ENCODE data around the gene VAMP2.
A peak's percentile ranks its signal among the peaks of the same experiment; 100 is the strongest.

VAMP2 gene

DNA sequence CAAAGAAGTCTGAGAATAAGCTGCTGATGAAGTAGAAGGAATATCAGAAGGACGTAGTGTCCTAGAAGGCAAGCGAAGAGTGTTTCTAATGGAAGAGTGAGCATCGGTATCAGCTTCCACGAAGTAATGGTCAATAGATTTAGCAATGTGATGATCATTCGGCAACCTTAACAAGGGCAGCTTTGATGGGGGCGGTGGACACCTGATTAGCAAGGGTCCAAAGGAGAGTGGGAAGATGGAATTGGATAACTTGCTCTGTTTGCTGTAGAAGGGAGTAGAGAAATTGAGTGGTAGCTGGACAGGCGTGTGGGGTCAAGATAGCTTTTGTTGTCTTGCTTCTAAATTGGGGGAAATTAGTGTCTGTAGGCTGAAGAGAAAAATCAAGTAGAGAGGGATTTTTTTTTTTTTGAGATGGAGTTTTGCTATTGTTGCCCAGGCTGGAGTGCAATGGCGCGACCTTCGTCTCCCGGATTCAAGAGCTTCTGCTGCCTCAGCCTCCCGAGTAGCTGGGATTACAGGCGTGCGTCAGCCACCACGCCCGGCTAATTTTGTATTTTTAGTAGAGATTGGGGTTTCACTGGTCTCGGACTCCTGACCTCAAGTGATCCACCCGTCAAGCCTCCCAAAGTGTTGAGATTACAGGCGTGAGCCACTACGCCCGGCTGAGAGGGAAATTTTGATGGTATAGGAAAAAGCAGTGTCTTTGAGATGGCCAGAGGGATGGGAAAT lies 24.9 kb downstream of the VAMP2 start:
- H3K9me3 ChIP-seq (ENCODE audit: insufficient read depth, low read depth, low read length), result no peaks in the 10 kb centered on the region
- H3K36me3 ChIP-seq (ENCODE audit: insufficient read depth, low read depth, low read length), result peaks cover 24% of the 10 kb centered on the region; the same call in 1 of the 2 replicates
- H3K27me3 ChIP-seq (ENCODE audit: insufficient read depth, low read length), result peaks cover 20% of the 10 kb centered on the region
- peak overlapping the region; percentile 87 for H3K4me3 ChIP-seq (ENCODE audit: low read length)
- H3K4me1 ChIP-seq (ENCODE audit: insufficient read depth, low read length), result no peaks in the 10 kb centered on the region; the same call in 1 of the 2 replicates
- H3K27ac ChIP-seq (ENCODE audit: low read length), result no peak overlapping the region
- H3K9ac ChIP-seq (ENCODE audit: low read depth, low read length), result peak overlapping the region; percentile 73; the same call in 1 of the 2 replicates

DNA sequence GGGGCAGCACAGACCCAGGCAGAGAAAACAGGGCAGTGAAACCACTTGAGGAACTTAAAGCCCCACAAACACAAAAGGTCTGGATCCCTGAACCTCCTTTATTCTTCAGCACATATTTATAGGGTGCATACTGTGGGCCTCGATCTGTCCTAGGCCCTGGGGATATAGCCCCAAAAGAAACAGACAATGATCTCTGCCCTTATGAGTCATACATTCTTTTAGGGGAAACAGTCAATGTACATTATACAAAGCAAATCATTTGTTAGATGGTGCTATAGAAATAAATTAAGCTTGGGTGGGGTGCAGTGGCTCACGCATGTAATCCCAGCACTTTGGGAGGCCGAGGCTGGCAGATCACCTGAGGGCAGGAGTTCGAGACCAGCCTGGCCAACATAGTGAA lies 28.8 kb downstream of the VAMP2 start:
- Histone ChIP-seq H3K36me3 (ENCODE audit: insufficient read depth, low read depth, low read length) (no peaks in the 10 kb centered on the region), H3K27me3 (ENCODE audit: insufficient read depth, low read length) (peaks cover 35% of the 10 kb centered on the region), H3K4me3 (ENCODE audit: low read length) (no peak overlapping the region), H3K4me1 (ENCODE audit: insufficient read depth, low read length) (no peaks in the 10 kb centered on the region; the same call in 1 of the 2 replicates), H3K9me3 (ENCODE audit: insufficient read depth, low read depth, low read length) (no peaks in the 10 kb centered on the region), H3K9ac (ENCODE audit: low read depth, low read length) (peak overlapping the region; percentile 51; the same call in 1 of the 2 replicates), H3K27ac (ENCODE audit: low read length) (no peak overlapping the region)

DNA sequence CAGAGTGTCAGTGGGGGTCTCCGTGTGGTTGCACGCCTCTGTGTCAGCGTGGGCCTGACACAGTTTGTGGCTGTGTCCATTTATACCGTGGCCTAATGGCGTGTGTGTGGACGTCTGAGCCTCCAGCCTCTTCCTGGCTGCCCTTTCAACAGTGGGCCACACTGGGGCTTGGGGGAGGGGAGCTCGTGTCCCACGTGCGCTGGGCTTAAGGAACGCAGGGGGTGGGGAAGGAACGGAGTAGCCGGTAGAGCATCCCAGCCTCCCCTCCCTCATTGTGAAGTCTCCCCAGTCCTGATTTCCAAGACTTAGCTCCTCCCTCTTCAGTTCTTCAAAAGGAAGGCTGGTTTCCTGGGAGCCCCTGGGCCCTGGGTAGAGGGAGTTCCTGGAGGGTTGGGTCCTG lies 29.3 kb downstream of the VAMP2 start:
- Histone ChIP-seq H3K27me3 (ENCODE audit: insufficient read depth, low read length) (peaks cover 40% of the 10 kb centered on the region), H3K27ac (ENCODE audit: low read length) (no peak overlapping the region), H3K4me3 (ENCODE audit: low read length) (peak overlapping the region; percentile 47; the same call in 1 of the 2 replicates), H3K36me3 (ENCODE audit: insufficient read depth, low read depth, low read length) (no peaks in the 10 kb centered on the region), H3K4me1 (ENCODE audit: insufficient read depth, low read length) (no peaks in the 10 kb centered on the region; the same call in 1 of the 2 replicates), H3K9me3 (ENCODE audit: insufficient read depth, low read depth, low read length) (no peaks in the 10 kb centered on the region), H3K9ac (ENCODE audit: low read depth, low read length) (peak overlapping the region; percentile 51; the same call in 1 of the 2 replicates)

DNA sequence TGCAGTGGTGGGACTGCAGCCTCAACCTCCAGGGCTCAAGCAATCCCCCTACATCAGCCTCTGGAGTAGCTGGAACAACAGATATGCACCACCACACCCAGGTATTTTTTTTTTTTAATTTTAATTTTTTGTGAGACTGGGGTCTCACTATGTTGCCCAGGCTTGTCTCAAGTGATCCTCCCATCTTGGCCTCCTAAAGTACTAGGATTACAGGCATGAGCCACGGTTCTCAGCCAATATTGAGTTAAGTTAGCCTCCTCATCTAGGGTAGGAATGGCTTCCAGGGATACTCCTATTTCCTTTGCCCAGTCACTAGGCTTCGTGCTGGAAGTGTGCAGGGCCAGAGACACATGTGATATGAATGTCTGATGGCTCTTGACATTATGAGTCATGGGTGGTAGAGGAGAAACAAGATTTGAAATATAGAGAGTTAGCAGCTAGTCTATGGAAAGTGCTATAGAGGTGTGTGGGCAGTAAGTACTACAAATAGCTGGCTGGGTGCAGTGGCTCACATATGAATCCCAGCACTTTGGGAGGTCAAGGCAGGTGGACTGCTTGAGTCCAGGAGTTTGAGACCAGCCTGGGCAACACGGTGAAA lies 30.8 kb downstream of the VAMP2 start:
- Histone ChIP-seq H3K4me1 (ENCODE audit: insufficient read depth, low read length) (peaks cover 2% of the 10 kb centered on the region; the same call in 1 of the 2 replicates), H3K4me3 (ENCODE audit: low read length) (no peak overlapping the region), H3K27me3 (ENCODE audit: insufficient read depth, low read length) (peaks cover 42% of the 10 kb centered on the region), H3K27ac (ENCODE audit: low read length) (no peak overlapping the region), H3K9ac (ENCODE audit: low read depth, low read length) (no peak overlapping the region), H3K36me3 (ENCODE audit: insufficient read depth, low read depth, low read length) (no peaks in the 10 kb centered on the region), H3K9me3 (ENCODE audit: insufficient read depth, low read depth, low read length) (no peaks in the 10 kb centered on the region)

DNA sequence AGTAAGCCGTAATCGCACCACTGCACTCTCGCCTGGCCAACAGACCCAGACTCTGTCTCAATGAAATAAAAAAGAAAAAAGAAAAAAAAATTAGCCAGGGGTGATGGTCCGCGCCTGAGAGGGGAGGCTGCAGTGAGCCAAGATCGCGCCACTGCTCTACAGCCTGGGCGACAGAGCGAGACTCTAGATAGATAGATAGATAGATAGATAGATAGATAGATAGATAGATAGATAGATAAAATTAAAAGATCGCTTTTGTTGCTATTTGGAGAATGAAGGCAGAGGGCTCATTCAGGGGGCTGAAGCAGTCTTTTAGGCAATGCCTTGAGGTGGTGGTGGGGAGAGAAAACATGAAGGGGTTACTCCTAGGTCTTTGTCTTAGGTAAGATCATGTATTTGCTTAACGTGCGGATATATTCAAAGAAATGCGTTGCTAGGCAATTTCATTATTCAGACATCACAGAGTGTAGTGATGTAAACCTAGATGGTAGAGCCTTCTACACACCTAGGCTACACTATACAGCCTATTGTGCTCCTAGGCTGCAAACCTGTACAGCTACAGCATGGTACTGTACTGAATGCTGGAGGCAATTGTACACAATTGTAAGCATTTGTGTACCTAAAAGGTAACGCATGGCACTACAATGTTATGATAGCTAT lies 34.5 kb downstream of the VAMP2 start:
- Histone ChIP-seq H3K4me3 (ENCODE audit: low read length) (no peak overlapping the region), H3K27ac (ENCODE audit: low read length) (no peak overlapping the region), H3K9me3 (ENCODE audit: insufficient read depth, low read depth, low read length) (no peaks in the 10 kb centered on the region), H3K4me1 (ENCODE audit: insufficient read depth, low read length) (peaks cover 7% of the 10 kb centered on the region; the same call in 1 of the 2 replicates), H3K9ac (ENCODE audit: low read depth, low read length) (no peak overlapping the region), H3K36me3 (ENCODE audit: insufficient read depth, low read depth, low read length) (no peaks in the 10 kb centered on the region), H3K27me3 (ENCODE audit: insufficient read depth, low read length) (peaks cover 70% of the 10 kb centered on the region)

DNA sequence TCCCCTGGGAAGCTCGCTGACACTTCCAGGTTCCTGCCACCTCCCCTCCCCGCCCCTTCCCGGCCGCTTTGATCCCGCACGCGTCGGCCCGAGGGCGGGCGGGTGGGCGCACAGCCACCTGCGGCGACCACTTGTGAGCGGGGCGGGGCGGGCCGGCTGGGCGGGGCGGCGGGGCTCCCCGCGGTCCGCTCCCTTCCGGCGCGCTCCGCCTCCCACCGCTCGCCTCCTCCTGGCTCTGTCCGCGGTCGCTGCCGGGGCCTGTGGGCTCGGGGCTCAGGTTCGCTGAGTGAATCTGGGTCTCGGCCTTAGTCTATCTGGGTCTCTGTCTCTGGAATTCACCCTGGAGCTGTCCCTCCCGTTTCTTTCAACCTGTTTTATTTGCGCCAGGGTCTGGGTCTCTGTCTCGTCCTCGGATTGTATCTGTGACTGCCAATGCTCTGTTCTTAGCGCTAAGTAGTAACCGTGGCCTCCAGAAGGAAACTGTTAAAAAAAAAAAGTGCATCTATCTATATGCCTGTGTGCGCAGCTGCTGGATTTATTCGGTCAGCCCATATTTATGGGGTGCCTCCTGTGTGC lies 36.2 kb downstream of the VAMP2 start:
- no peak overlapping the region for H3K9ac ChIP-seq (ENCODE audit: low read depth, low read length)
- peaks cover 7% of the 10 kb centered on the region; the same call in 1 of the 2 replicates for H3K4me1 ChIP-seq (ENCODE audit: insufficient read depth, low read length)
- H3K27ac ChIP-seq (ENCODE audit: low read length), result no peak overlapping the region
- no peaks in the 10 kb centered on the region for H3K9me3 ChIP-seq (ENCODE audit: insufficient read depth, low read depth, low read length)
- H3K4me3 ChIP-seq (ENCODE audit: low read length), result peak overlapping the region; percentile 89
- no peaks in the 10 kb centered on the region for H3K36me3 ChIP-seq (ENCODE audit: insufficient read depth, low read depth, low read length)
- H3K27me3 ChIP-seq (ENCODE audit: insufficient read depth, low read length), result peaks cover 86% of the 10 kb centered on the region

DNA sequence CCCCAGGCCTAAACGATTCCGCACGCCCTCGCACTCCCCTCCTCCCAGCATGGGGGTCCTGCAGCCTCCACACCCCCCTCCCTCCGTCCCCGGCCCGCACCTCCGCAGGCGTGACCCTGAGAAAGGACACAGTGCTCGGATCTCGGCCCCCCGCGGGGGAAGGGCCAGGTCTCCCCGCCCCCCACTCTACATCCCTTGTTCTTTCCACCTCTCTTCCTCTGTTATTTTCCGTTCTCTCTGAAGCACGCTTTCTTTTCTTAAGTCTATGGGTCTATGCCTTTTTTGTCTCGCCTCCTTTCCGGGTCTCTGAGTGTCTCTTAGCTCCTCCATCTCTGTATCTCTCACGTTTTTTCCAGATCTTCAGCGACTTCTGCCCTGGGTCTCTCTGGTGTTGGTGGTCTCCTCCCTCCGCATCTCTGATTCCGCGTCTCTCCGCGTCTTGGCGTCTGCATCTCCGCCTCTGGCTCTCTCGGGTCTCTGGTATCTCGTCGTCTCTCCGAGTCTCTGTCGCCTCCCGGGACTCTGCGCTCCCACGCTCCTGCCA lies 36.7 kb downstream of the VAMP2 start:
- Histone ChIP-seq H3K27ac (ENCODE audit: low read length) (no peak overlapping the region), H3K9ac (ENCODE audit: low read depth, low read length) (no peak overlapping the region)

DNA sequence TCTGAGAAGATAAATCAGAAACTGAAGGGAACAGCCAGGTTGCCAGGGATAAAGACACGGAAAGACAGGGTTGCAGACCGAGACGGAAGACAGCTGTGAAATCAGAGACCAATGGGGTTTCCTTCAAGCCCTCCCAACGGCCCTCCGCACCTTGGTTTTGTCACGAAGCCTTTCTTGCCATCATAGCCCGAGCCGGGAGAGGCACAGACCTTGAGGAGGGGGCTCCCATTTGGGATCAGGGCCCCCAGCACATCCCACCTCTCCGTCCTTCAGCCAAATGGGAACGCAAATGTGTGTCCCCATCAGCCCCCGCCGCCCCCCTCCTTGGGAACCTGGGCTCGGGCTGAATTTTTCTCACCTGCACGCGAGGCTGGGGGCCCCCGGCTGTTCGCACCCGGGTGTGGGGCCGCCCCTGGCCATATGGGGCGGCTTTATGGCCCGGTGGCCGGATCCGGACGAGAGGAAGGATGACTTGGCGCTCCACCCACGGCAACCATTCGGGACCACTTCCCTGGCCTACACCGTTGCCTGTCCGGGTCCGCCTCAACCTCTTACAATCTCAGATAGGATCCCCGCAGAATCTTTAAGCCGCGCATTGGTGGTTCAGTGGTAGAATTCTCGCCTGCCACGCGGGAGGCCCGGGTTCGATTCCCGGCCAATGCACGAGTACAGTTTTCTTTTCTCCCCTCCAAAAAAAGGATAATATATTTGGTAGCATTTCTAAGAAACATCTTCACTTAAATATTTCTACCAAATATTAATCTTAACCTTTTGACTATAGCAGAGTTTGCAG lies 37.4 kb downstream of the VAMP2 start:
- H3K9me3 ChIP-seq (ENCODE audit: insufficient read depth, low read depth, low read length), result no peaks in the 10 kb centered on the region
- H3K36me3 ChIP-seq (ENCODE audit: insufficient read depth, low read depth, low read length), result no peaks in the 10 kb centered on the region
- no peak overlapping the region for H3K27ac ChIP-seq (ENCODE audit: low read length)
- H3K9ac ChIP-seq (ENCODE audit: low read depth, low read length), result no peak overlapping the region
- H3K4me1 ChIP-seq (ENCODE audit: insufficient read depth, low read length), result peaks cover 7% of the 10 kb centered on the region; the same call in 1 of the 2 replicates
- peak overlapping the region; percentile 89 for H3K4me3 ChIP-seq (ENCODE audit: low read length)
- peaks cover 88% of the 10 kb centered on the region for H3K27me3 ChIP-seq (ENCODE audit: insufficient read depth, low read length)

More for the DNA sequence above, 36.7 kb downstream of the VAMP2 start:
- Histone ChIP-seq H3K27me3 (ENCODE audit: insufficient read depth, low read length) (peaks cover 88% of the 10 kb centered on the region), H3K9me3 (ENCODE audit: insufficient read depth, low read depth, low read length) (no peaks in the 10 kb centered on the region), H3K36me3 (ENCODE audit: insufficient read depth, low read depth, low read length) (no peaks in the 10 kb centered on the region), H3K4me1 (ENCODE audit: insufficient read depth, low read length) (peaks cover 7% of the 10 kb centered on the region; the same call in 1 of the 2 replicates), H3K4me3 (ENCODE audit: low read length) (peak overlapping the region; percentile 89)

DNA sequence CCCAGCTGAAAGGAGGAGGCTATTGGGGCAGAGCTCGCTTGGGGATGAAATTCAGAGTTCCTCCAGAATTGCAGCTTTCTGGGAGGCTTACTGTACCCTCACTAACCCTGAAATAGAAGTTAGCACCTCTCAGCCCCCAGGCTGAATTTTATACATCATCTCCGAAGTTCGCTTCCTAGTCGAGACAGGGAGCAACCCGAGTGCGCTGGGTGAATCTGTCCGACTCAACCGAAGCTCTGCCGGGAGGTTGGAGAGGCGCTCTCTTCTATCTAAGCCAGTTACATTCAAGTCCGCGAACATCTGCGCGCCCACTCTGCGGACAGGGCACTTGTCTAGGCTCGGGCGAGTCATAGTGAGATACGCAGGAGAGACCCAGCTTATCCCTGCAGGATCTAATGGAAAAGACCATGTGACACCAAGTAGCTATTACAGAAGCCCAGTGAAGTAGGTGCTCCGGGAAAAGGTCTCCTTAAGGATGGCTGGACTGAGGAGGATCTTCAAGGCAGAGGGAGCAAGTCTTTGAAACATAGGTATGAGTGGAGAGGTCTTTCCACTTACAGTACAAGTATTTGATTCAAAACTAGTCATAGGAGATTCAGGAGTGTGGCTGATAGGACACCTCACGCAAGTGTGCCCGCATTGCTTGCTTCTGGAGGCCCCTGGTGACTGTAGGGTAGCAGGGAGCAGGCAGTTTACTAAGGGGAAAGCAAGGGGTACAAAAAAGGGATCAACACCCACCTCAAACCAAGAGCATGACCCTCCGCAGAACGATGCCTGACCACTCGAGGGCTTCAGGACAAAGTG lies 38.2 kb downstream of the VAMP2 start:
- Histone ChIP-seq H3K9me3 (ENCODE audit: insufficient read depth, low read depth, low read length) (no peaks in the 10 kb centered on the region), H3K4me3 (ENCODE audit: low read length) (peak overlapping the region; percentile 89), H3K9ac (ENCODE audit: low read depth, low read length) (no peak overlapping the region), H3K27ac (ENCODE audit: low read length) (no peak overlapping the region), H3K27me3 (ENCODE audit: insufficient read depth, low read length) (peaks cover 80% of the 10 kb centered on the region), H3K4me1 (ENCODE audit: insufficient read depth, low read length) (peaks cover 7% of the 10 kb centered on the region; the same call in 1 of the 2 replicates), H3K36me3 (ENCODE audit: insufficient read depth, low read depth, low read length) (no peaks in the 10 kb centered on the region)

DNA sequence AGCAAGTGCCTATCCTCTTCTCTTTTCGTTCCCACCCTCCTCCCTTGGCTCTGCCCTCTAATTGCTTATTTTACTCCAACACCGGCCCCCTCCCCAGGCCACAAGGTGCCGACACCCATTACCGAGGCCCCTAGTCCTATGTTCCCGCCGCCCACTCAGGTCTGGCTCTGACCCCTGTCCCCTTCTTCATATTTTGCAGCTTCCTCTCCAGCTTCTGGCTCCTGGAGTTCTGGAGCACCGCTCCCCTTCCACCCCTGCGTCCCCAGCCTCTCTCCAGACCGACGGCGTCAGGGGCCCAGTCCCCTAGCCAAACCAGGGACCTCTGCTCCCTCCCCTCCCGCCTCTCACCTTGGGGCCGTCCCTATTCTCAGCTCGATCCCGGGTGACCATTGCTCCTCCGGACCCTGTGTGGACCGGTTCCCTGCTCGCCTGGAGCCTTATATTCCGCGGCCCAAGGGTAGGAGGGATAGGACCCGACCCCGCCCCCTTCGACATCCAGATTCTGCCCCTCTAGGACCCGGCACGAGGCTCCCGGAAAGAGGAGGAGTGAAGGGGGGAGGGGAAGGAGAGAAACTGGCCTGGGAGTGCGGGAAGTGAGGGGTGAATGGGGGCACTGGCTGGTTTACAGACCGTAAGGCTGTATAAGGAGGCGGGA lies 38.9 kb downstream of the VAMP2 start, which contains the start of gene HES7:
TSS of gene HES7 (minus strand) at position 412 of the 655 bp plus-strand sequence. CDS start at position 390, 22 bp downstream.
- H3K9ac ChIP-seq (ENCODE audit: low read depth, low read length), result no peak within 1 kb of the TSS
- peaks cover 73% of the 10 kb centered on the region for H3K27me3 ChIP-seq (ENCODE audit: insufficient read depth, low read length)
- peaks cover 7% of the 10 kb centered on the region; the same call in 1 of the 2 replicates for H3K4me1 ChIP-seq (ENCODE audit: insufficient read depth, low read length)
- no peak within 1 kb of the TSS for H3K27ac ChIP-seq (ENCODE audit: low read length)
- no peaks in the 10 kb centered on the region for H3K9me3 ChIP-seq (ENCODE audit: insufficient read depth, low read depth, low read length)
- no peaks in the 10 kb centered on the region for H3K36me3 ChIP-seq (ENCODE audit: insufficient read depth, low read depth, low read length)
- peak within 1 kb of the TSS; percentile 89 for H3K4me3 ChIP-seq (ENCODE audit: low read length)
